Left renal cortex interstitium (tissue), 4 donors: ENCODE measurements around the gene ORC5. TPM values are rescaled to one million over a fixed set of nuclear protein-coding genes. Genes with fewer than 3 reads are reported as not detected.

Source experiments
- DNase-seq, 4 donors: peaks; one replicate each; pipeline ENCODE4 v3.0.0-alpha.2; 2013; ENCODE audit warnings: low read depth in 4 of 4, low spot score in 2 of 4, missing footprints in 1 of 4
- polyA plus RNA-seq, 4 donors: library from polyadenylated mRNA; unstranded; fragments of 120-200 nt; gene quantifications; one replicate each; pipeline ENCODE4 v1.2.1, GENCODE V29; 2013; ENCODE audit not compliant: insufficient read length in 4 of 4

The ORC5 gene
- polyA plus RNA-seq, 4 donors: 24.1 to 28.4 (median 25.6) TPM

GRCh38 chr7:104133238-104133637, 74.6 kb downstream of the ORC5 start:
- no peak for DNase-seq

- DNase-seq: no peak
Measured at GRCh38 chr7:104130726-104131125, 77.1 kb downstream of the ORC5 start.

GRCh38 chr7:104127204-104127603, 80.6 kb downstream of the ORC5 start:
- no peak for DNase-seq

GRCh38 chr7:104126411-104126841, 81.4 kb downstream of the ORC5 start:
- DNase-seq: no peak

- no peak for DNase-seq
Measured at GRCh38 chr7:104124893-104125477, 82.8 kb downstream of the ORC5 start.

- DNase-seq: no peak
Measured at GRCh38 chr7:104124469-104124868, 83.3 kb downstream of the ORC5 start.

GRCh38 chr7:104123786-104124185, 84.0 kb downstream of the ORC5 start:
- no peak for DNase-seq

GRCh38 chr7:104113788-104114187, 94.0 kb downstream of the ORC5 start:
- DNase-seq: no peak

GRCh38 chr7:104112623-104113022, 95.2 kb downstream of the ORC5 start:
- no peak for DNase-seq

- DNase-seq: no peak
Measured at GRCh38 chr7:104111271-104111670, 96.5 kb downstream of the ORC5 start.

GRCh38 chr7:104106108-104106905, 101.5 kb downstream of the ORC5 start:
- no peak for DNase-seq

- DNase-seq: no peak
Measured at GRCh38 chr7:104098890-104099289, 108.9 kb downstream of the ORC5 start.

GRCh38 chr7:104096683-104097082, 111.1 kb downstream of the ORC5 start:
- DNase-seq: no peak

GRCh38 chr7:104093127-104093526, 114.7 kb downstream of the ORC5 start:
- no peak for DNase-seq

GRCh38 chr7:104091242-104091641, 116.6 kb downstream of the ORC5 start:
- DNase-seq: no peak

- no peak for DNase-seq
Measured at GRCh38 chr7:104089612-104090011, 118.2 kb downstream of the ORC5 start.

GRCh38 chr7:104089061-104089460, 118.8 kb downstream of the ORC5 start:
- DNase-seq: no peak

Other genes starting within 250 kb of the ORC5 start
- 10 to 100 TPM in 2 of 4 donors, 1 to 10 TPM in 2; 8.3 to 20.0 (median 13.4) TPM for gene RELN, start 218.4 kb downstream of the ORC5 start, polyA plus RNA-seq
- gene LHFPL3, start 120.6 kb upstream of the ORC5 start, polyA plus RNA-seq: 10 to 100 TPM in 1 of 4 donors, 1 to 10 TPM in 3; 5.2 to 11.3 (median 5.9) TPM